HEK293 (cell line): ENCODE data around the gene SPCS2.

ENCODE experiments used
- CTCF ChIA-PET: fragments of 350-600 bp; formaldehyde crosslinking; extraction: SDS; loops from one replicate; lab custom pipeline; 2021; ENCODE audit warnings: antibody characterized with exemption; lab: Yijun Ruan, JAX
- POLR2A ChIA-PET: fragments of 300-600 bp; formaldehyde crosslinking; extraction: SDS; loops from one replicate; lab custom pipeline; 2020; ENCODE audit warnings: antibody characterized with exemption, inconsistent platforms; lab: Yijun Ruan, JAX
- H3K27ac ChIP-seq: fragments of 200-500 bp; sonication (Bioruptor generic); 2 replicates; pipeline ENCODE4 v1.5.1; 2014; ENCODE audit warnings: low read depth, low read length, control low read depth, inconsistent platforms; ENCODE audit errors: extremely low read depth
- H3K36me3 ChIP-seq, 2 experiments: fragments of 200-500 bp in 1 of 2; sonication (Bioruptor generic) in 1 of 2; 1 replicate in 1 of 2; 2 replicates in 1 of 2; pipeline ENCODE4 v1.5.1; 2014 to 2017; ENCODE audit warnings: inconsistent platforms in 2 of 2, low read length in 2 of 2; ENCODE audit not compliant: control insufficient read depth in 2 of 2, insufficient read depth in 1 of 2
- H3K4me1 ChIP-seq: fragments of 200-500 bp; sonication (Bioruptor generic); 2 replicates; pipeline ENCODE4 v1.5.1; 2014; ENCODE audit warnings: mild to moderate bottlenecking, low read length, inconsistent platforms; ENCODE audit not compliant: control insufficient read depth, insufficient read depth
- H3K4me3 ChIP-seq: 2 replicates; pipeline ENCODE4 v1.5.1; 2011; ENCODE audit warnings: low read depth, mild to moderate bottlenecking, control low read depth, low read length, moderate library complexity
- H3K9me3 ChIP-seq: fragments of 200-500 bp; sonication (Bioruptor generic); 2 replicates; pipeline ENCODE4 v1.5.1; 2014; ENCODE audit warnings: low read depth, low read length, inconsistent platforms; ENCODE audit not compliant: control insufficient read depth, insufficient read depth
- CTCF ChIP-seq: fragments of 450-650 bp; formaldehyde crosslinking; IDR thresholded peaks from 2 replicates; pipeline ENCODE4 v1.5.1; 2016; ENCODE audit warnings: missing biosample characterization, missing genetic modification characterization
- GLI4 ChIP-seq: fragments of 450-650 bp; formaldehyde crosslinking; IDR thresholded peaks from 2 replicates; pipeline ENCODE4 v1.5.1; 2016; ENCODE audit warnings: missing biosample characterization, missing genetic modification characterization
- HOXC10 ChIP-seq: sonication (generic); formaldehyde crosslinking; IDR thresholded peaks from 2 replicates; pipeline ENCODE4 v1.8.1; 2023; ENCODE audit warnings: mild to moderate bottlenecking, missing genetic modification reagents
- MEIS1 ChIP-seq: sonication (generic); formaldehyde crosslinking; IDR thresholded peaks from 2 replicates; pipeline ENCODE4 v1.8.1; 2022; ENCODE audit warnings: missing genetic modification reagents, mild to moderate bottlenecking, borderline replicate concordance
- PATZ1 ChIP-seq: fragments of 450-650 bp; formaldehyde crosslinking; IDR thresholded peaks from 2 replicates; pipeline ENCODE4 v1.5.1; 2016; ENCODE audit warnings: missing biosample characterization, missing genetic modification characterization
- REPIN1 ChIP-seq: fragments of 450-650 bp; formaldehyde crosslinking; IDR thresholded peaks from 2 replicates; pipeline ENCODE4 v1.5.1; 2017; ENCODE audit warnings: missing biosample characterization, missing genetic modification characterization, low read depth
- SP3 ChIP-seq: fragments of 450-650 bp; formaldehyde crosslinking; IDR thresholded peaks from 2 replicates; pipeline ENCODE4 v1.5.1; 2016; ENCODE audit warnings: missing biosample characterization, missing genetic modification characterization
- ZBTB21 ChIP-seq: fragments of 450-650 bp; formaldehyde crosslinking; IDR thresholded peaks from 2 replicates; pipeline ENCODE4 v1.5.1; 2017; ENCODE audit warnings: missing biosample characterization, missing genetic modification characterization
- ZNF112 ChIP-seq: fragments of 450-650 bp; formaldehyde crosslinking; IDR thresholded peaks from 2 replicates; pipeline ENCODE4 v1.5.0; 2017; ENCODE audit warnings: missing biosample characterization, missing genetic modification characterization
- ZNF114 ChIP-seq: fragments of 450-650 bp; formaldehyde crosslinking; IDR thresholded peaks from 2 replicates; pipeline ENCODE4 v1.5.0; 2017; ENCODE audit warnings: missing biosample characterization, missing genetic modification characterization
- ZNF146 ChIP-seq: fragments of 450-650 bp; formaldehyde crosslinking; IDR thresholded peaks from 2 replicates; pipeline ENCODE4 v1.5.1; 2016; ENCODE audit warnings: missing biosample characterization, missing genetic modification characterization
- ZNF174 ChIP-seq: fragments of 450-650 bp; formaldehyde crosslinking; IDR thresholded peaks from 2 replicates; pipeline ENCODE4 v1.5.0; 2017; ENCODE audit warnings: missing biosample characterization, mild to moderate bottlenecking, missing genetic modification characterization
- ZNF248 ChIP-seq: fragments of 450-650 bp; formaldehyde crosslinking; IDR thresholded peaks from 2 replicates; pipeline ENCODE4 v1.5.1; 2017; ENCODE audit warnings: missing biosample characterization, missing genetic modification characterization
- ZNF324 ChIP-seq: fragments of 450-650 bp; formaldehyde crosslinking; IDR thresholded peaks from 2 replicates; pipeline ENCODE4 v1.5.1; 2016; ENCODE audit warnings: missing biosample characterization, missing genetic modification characterization
- ZNF521 ChIP-seq: fragments of 450-650 bp; formaldehyde crosslinking; IDR thresholded peaks from 2 replicates; pipeline ENCODE4 v1.5.1; 2017; ENCODE audit warnings: missing biosample characterization, mild to moderate bottlenecking, missing genetic modification characterization
- ZNF580 ChIP-seq: fragments of 450-650 bp; formaldehyde crosslinking; IDR thresholded peaks from 2 replicates; pipeline ENCODE4 v1.5.1; 2016; ENCODE audit warnings: missing biosample characterization, missing genetic modification characterization
- ZNF600 ChIP-seq: fragments of 450-650 bp; formaldehyde crosslinking; IDR thresholded peaks from 2 replicates; pipeline ENCODE4 v1.5.1; 2016; ENCODE audit warnings: missing biosample characterization, missing genetic modification characterization
- ZNF645 ChIP-seq: fragments of 450-650 bp; formaldehyde crosslinking; IDR thresholded peaks from 2 replicates; pipeline ENCODE4; 2016; ENCODE audit warnings: missing biosample characterization, missing genetic modification characterization
- ZNF654 ChIP-seq: fragments of 450-650 bp; formaldehyde crosslinking; IDR thresholded peaks from 2 replicates; pipeline ENCODE4 v1.5.1; 2016; ENCODE audit warnings: low read depth, missing biosample characterization, missing genetic modification characterization
- ZNF692 ChIP-seq: fragments of 450-650 bp; formaldehyde crosslinking; IDR thresholded peaks from 2 replicates; pipeline ENCODE4 v1.5.1; 2016; ENCODE audit warnings: missing biosample characterization, missing genetic modification characterization
- ZNF704 ChIP-seq: fragments of 450-650 bp; formaldehyde crosslinking; IDR thresholded peaks from 2 replicates; pipeline ENCODE4 v1.5.1; 2016; ENCODE audit warnings: missing biosample characterization, missing genetic modification characterization
- ZNF837 ChIP-seq: fragments of 450-650 bp; formaldehyde crosslinking; IDR thresholded peaks from 2 replicates; pipeline ENCODE4 v1.5.1; 2016; ENCODE audit warnings: missing biosample characterization, missing genetic modification characterization
- ZSCAN30 ChIP-seq: fragments of 450-650 bp; IDR thresholded peaks from 2 replicates; pipeline ENCODE4 v1.5.1; 2018; ENCODE audit warnings: missing biosample characterization, mild to moderate bottlenecking, missing genetic modification characterization, moderate library complexity

SPCS2 gene

GRCh38 chr11:75022296-75022695 is 73.2 kb downstream of the SPCS2 start (continued):
- TF ChIP-seq ZNF146 (no peak), ZSCAN30 (tag by site-specific recombination) (no peak), SP3 (no peak)

- Histone ChIP-seq H3K9me3 (no peaks in the 10 kb centered on the region), H3K4me3 (no peak overlapping the region), H3K36me3 (no peaks in the 10 kb centered on the region), H3K4me1 (no peaks in the 10 kb centered on the region), H3K27ac (no peak overlapping the region)
- POLR2A ChIA-PET, result interaction anchor here (0.7 kb wide), 1 partner anchor 117 kb away, joined by 6 read pairs; no protein-coding TSS in a partner anchor
- CTCF ChIA-PET, result interaction anchor here (0.5 to 8.8 kb wide), 41 partner anchors 9 to 572 kb away, joined by 3 to 90 read pairs (median 5); partner anchors contain the start of genes NEU3 and TPBGL
- no peak for TF ChIP-seq ZNF248 (tag by site-specific recombination)
- TF ChIP-seq ZNF837 (tag by site-specific recombination), result no peak
- no peak for TF ChIP-seq ZBTB21
- TF ChIP-seq ZNF174 (tag by site-specific recombination), result no peak
- no peak for TF ChIP-seq ZNF112 (tag by site-specific recombination)
- no peak for TF ChIP-seq REPIN1
- TF ChIP-seq ZNF600 (tag by site-specific recombination), result peak; percentile 70
- no peak for TF ChIP-seq ZNF324 (tag by site-specific recombination)
- TF ChIP-seq ZNF521 (tag by site-specific recombination), result no peak
- TF ChIP-seq PATZ1 (tag by site-specific recombination), result no peak
- no peak for TF ChIP-seq ZNF580 (tag by site-specific recombination)
- TF ChIP-seq CTCF (tag by site-specific recombination), result peak; percentile 67; the same call in 1 of the 2 replicates
- no peak for TF ChIP-seq ZNF645 (tag by site-specific recombination)
- TF ChIP-seq GLI4 (tag by site-specific recombination), result no peak
- TF ChIP-seq HOXC10, result no peak
- no peak for TF ChIP-seq ZNF114
- no peak for TF ChIP-seq ZNF704 (tag by site-specific recombination)
- no peak for TF ChIP-seq MEIS1 (CRISPR knock-in tag)
- 0 out of 2 replicates have a peak, but pooled peaks have one; percentile 31 for TF ChIP-seq ZNF692
- TF ChIP-seq ZNF654, result peak; percentile 62
Measured at GRCh38 chr11:75022759-75023396, 73.8 kb downstream of the SPCS2 start.
